ENCODE data around the gene AASDH.

The AASDH gene

GRCh38 chr4:56387023-56388001 lies at the start of gene AASDH:
AASDH (minus strand) TSS chr4:56387491; CDS start chr4:56384299, 3,192 bp downstream.
- peak; percentile 89 to 92 for DNase-seq

GRCh38 chr4:56435140-56435926 lies 48.0 kb upstream of the AASDH start, which contains the start of gene PPAT:
PPAT (minus strand) TSS chr4:56435615; CDS start chr4:56435477, 138 bp downstream.
- DNase-seq, result peak; percentile 92 to 95

- no peak for DNase-seq
Observed at GRCh38 chr4:56434599-56435139, 47.4 kb upstream of the AASDH start.

GRCh38 chr4:56433280-56433679 lies 46.0 kb upstream of the AASDH start:
- no peak for DNase-seq

- DNase-seq, result no peak
Observed at GRCh38 chr4:56430203-56430602, 42.9 kb upstream of the AASDH start.

- no peak for DNase-seq
Observed at GRCh38 chr4:56427179-56427578, 39.9 kb upstream of the AASDH start.

GRCh38 chr4:56426273-56426672 lies 39.0 kb upstream of the AASDH start:
- no peak for DNase-seq

- DNase-seq, result no peak
Observed at GRCh38 chr4:56425518-56425917, 38.2 kb upstream of the AASDH start.

- peak in 1 of 2 donors; percentile 54 for DNase-seq
Observed at GRCh38 chr4:56424697-56425514, 37.6 kb upstream of the AASDH start.

- DNase-seq, result no peak
Observed at GRCh38 chr4:56424176-56424575, 36.9 kb upstream of the AASDH start.

- no peak for DNase-seq
Observed at GRCh38 chr4:56417396-56417795, 30.1 kb upstream of the AASDH start.

- DNase-seq, result no peak
Observed at GRCh38 chr4:56416349-56416748, 29.1 kb upstream of the AASDH start.

GRCh38 chr4:56414135-56414670 lies 26.9 kb upstream of the AASDH start:
- no peak for DNase-seq

- DNase-seq, result peak; percentile 5 to 86
Observed at GRCh38 chr4:56410247-56411062, 23.2 kb upstream of the AASDH start.

GRCh38 chr4:56409511-56410090 lies 22.3 kb upstream of the AASDH start:
- DNase-seq, result no peak

- no peak for DNase-seq
Observed at GRCh38 chr4:56408978-56409377, 21.7 kb upstream of the AASDH start.

- DNase-seq, result no peak
Observed at GRCh38 chr4:56406151-56406550, 18.9 kb upstream of the AASDH start.

- DNase-seq, result no peak
Observed at GRCh38 chr4:56405016-56405415, 17.7 kb upstream of the AASDH start.

- DNase-seq, result no peak
Observed at GRCh38 chr4:56400560-56400959, 13.3 kb upstream of the AASDH start.

GRCh38 chr4:56391270-56391669 lies 4.0 kb upstream of the AASDH start:
- no peak for DNase-seq

- DNase-seq, result no peak
Observed at GRCh38 chr4:56389558-56389957, 2.3 kb upstream of the AASDH start.

Measured in hippocampal formation (tissue), 2 donors.